Jurkat, Clone E6-1 (cell line): ENCODE data around the gene ATP8A2.
"Not testable (repeated sequence)": the region's sequence is repeated elsewhere in the genome, so short reads cannot be mapped to it uniquely, and the experiment has no call there.

Source experiments
- DNase-seq: peaks from one replicate; pipeline ENCODE4 v3.0.0-alpha.2; 2011; ENCODE audit warnings: low read depth, low spot score
- H3K4me3 ChIP-seq: 2 replicates; pipeline ENCODE4 v1.5.1; 2011; ENCODE audit warnings: mild to moderate bottlenecking, low read length, control low read depth, moderate library complexity

The ATP8A2 gene

GRCh38 chr13:25943081-25943480 lies 571.3 kb downstream of the ATP8A2 start:
- no peak overlapping the region for H3K4me3 ChIP-seq
- no peak for DNase-seq

GRCh38 chr13:25943658-25944057 lies 571.9 kb downstream of the ATP8A2 start:
- no peak for DNase-seq
- no peak overlapping the region for H3K4me3 ChIP-seq

DNA sequence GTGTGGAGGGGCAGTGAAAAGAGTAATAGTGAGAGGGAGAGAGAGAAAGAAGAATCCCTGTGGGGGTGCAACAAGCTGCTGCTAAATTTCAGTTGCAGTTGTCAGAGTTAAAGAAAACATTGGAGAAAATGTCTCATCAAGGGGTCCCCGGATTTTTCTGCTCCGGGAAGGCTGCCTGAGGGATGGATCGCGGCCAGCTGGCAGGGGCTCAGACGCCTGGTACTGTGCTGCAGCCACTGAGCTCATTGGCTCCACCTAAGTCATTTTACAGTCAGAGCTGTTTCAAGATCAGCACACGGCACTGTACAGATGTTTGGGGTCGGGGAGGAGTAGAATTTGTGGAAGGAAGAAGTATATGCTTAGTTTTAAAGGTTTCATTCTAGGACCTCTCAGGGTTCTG lies 573.8 kb downstream of the ATP8A2 start:
- no peak overlapping the region for H3K4me3 ChIP-seq
- DNase-seq: no peak

DNA sequence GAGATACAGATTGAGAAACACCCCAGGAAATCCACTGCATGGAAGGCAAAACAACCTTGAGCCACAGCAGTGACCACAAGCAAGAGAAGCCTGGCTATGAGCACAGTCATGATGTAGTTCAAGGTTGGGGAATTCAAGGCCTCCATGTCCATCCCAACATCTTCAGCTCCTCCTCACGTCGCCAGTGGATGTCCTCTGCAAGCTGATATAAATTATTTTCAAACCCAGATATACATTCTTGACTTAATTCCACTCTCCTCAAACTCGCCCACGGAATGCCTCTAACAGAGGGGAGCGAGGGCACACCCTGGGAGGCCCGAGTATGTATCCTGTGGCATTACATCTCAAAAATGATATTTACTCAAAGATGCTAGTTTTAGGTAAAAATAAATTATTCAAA lies 574.5 kb downstream of the ATP8A2 start:
- DNase-seq: no peak
- no peak overlapping the region for H3K4me3 ChIP-seq

- DNase-seq: no peak
- H3K4me3 ChIP-seq: no peak overlapping the region
Observed at GRCh38 chr13:25948910-25949309, 577.1 kb downstream of the ATP8A2 start.

DNA sequence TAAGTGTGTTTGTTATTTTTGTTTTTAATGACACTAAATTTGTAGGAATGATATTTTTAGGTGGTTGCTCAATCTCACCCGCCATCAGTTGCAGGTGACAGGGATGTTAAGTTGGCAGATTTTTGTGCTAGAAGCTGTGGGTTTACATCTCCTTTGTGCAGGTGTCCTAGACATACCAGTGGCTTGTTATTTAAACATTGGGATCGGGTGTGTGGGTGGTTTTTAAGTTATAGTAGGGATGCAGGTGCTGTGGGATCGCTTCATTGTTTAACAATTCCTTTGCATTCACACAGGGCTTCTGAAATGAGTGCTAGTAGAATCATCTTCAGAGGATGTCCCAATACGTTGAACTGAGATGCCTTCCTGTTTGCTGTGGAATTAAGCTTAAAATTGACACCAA lies 580.1 kb downstream of the ATP8A2 start:
- peak; percentile 76 for DNase-seq
- H3K4me3 ChIP-seq: no peak overlapping the region

- not testable (repeated sequence) for H3K4me3 ChIP-seq, DNase-seq
Observed at GRCh38 chr13:25954080-25954479, 582.3 kb downstream of the ATP8A2 start.

DNA sequence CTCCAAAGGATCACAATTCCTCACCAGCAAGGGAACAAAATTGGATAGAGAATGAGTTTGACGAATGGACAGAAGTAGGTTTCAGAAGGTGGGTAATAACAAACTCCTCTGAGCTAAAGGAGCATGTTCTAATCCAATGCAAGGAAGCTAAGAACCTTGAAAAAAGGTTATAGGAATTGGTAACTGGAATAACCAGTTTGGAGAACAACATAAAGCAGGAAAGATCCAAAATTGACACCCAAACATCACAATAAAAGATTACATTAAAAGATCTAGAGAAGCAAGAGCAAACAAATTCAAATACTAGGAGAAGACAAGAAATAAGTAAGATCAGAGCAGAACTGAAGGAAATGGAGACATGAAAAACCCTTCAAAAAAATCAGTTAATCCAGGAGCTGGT lies 583.2 kb downstream of the ATP8A2 start:
- H3K4me3 ChIP-seq, DNase-seq: not testable (repeated sequence)

DNA sequence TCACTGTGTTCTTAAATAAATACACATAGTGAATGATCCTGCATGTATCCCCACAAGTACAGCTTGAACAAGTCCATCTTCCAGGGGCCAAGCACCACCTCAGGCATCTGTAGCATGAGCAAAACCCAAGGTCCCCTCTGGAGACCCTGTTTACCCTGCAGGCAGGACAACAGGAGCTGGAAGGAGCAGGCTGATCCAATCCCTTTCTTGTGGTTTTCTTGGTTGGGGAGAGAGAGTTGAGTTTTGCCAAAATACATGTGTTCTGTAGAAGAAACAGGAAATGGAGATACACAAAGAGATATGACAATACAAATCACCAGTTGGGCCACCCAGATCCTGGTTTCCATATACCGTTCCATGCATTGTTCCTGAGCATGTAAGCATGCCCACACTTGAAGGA lies 587.2 kb downstream of the ATP8A2 start:
- peak; percentile 82 for DNase-seq
- no peak overlapping the region for H3K4me3 ChIP-seq

DNA sequence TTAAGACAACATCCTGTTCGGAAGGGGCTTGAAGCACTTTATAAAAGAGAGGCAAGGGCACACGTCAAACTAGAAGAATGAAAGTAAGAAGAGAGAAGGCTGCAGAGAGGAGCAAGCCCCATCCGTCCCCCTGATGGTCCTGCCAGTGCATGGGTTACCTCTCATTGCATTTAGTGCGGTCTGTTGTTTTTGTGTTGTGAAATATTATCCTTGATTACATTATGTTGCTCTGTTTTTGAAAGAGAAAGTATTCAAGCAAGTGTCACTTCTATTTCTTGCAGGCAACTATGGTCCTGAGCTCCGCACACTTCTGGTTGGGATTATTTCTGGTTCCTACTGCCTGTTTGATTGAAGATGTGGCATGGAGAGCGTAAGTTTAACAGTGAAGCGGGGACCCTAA lies 589.5 kb downstream of the ATP8A2 start:
- no peak overlapping the region for H3K4me3 ChIP-seq
- no peak for DNase-seq

- no peak overlapping the region for H3K4me3 ChIP-seq
- no peak for DNase-seq
Observed at GRCh38 chr13:25963674-25964073, 591.9 kb downstream of the ATP8A2 start.

DNA sequence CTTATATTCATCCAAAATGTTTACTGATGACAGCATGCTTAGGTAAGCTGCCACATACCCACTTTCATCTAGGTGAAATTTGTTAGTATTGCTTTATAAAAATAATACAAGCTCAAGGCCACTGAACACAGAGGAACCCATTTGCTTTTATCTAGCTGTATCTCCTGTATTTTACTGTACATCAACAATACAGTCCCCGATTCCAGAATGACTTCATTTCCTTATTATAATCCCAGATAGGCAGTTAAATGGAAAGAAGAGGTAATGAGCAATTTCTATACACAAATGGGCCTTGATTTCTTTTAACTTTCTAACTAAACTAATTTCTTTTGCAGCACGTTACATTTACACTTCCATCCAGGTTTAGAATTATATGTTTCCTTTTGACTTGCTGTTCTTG lies 593.8 kb downstream of the ATP8A2 start:
- H3K4me3 ChIP-seq: no peak overlapping the region
- DNase-seq: no peak

DNA sequence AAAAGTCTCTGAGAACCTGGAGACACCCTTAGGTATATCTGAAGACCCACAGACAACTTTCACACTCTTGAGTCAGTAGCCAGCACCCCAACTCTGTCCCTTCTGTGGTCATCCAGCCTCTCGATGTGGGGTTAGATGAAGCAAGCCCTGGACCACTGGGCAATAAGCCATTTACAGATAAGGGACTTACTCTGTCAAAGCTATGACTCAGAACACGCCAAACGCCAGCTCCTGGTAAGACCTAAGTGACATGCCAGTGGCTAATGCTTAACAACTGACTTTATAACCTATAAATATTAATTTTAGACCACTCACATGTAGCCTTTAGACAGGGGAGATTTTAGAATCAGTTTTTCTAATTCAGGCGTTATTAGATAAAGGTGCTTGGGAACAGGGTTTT lies 594.3 kb downstream of the ATP8A2 start:
- DNase-seq: no peak
- no peak overlapping the region for H3K4me3 ChIP-seq

DNA sequence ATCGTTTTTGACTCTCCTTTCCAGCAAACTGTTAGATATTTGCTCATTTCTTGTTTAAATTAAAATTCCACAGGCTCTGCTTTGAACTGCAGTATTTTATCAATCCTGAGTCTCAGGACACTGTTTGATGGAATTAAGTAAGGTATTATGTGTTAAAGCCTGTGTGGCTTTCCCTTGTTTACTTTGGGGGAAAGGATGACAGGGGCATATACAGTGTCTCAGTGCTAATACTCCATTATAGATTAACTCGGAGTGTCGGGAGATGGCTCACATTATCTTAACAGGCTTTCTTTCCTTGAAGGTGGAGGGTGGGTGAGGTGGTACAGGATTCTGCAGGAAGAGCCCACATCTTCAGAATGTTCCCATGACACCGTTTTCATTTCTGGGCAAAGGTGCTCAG lies 595.4 kb downstream of the ATP8A2 start:
- H3K4me3 ChIP-seq: no peak overlapping the region
- DNase-seq: no peak

DNA sequence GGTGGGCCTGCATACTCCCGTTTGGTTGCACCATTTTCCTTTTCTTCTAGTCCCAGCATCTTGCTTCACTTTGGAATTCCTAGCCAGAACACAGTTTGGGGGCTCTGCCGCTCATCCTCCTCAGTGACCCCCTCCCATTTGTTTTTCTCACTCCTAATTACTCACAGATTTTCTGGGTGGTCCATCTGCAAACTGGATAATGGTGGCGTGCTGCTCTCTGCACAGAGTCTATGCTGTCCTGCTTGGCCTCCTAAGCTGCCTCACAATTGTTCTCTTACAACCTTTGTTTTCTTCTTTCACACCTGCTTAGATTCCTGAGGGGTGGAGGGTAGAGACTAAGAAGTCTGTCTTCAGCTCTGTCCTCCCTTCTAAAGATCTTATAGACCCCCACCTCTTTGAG lies 599.3 kb downstream of the ATP8A2 start:
- no peak overlapping the region for H3K4me3 ChIP-seq
- no peak for DNase-seq

DNA sequence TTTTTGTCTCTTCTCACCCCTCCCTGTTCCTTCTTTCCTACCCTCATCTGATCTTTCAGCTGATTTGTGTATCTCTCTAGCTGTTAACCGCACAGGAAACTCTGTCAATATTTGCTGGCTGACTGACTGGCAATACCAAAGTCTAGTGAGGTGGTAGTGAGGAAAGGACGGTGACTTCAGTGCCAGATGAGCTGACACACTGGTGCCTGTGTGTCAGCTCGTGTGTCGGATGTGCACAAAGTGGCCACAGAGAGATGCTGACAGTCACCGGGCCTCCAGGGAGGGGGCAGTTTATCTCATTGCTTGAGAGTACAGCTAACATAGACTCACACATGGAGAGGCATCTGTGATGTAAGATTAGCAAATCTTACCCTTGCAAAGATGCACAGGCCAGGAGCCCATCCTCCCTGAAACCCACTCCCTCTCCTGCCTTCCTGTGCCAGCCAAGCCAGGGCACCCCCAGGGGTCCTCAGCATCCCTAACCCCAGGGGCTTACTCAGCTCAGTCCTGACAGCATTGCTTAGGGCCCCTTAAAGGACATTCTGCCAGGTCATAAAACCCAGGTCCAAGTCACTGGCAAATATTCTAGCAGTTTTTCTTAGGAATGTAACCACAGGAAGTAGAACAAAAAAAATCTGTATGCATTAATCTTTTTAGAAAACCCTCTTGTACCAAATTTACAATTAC lies 599.8 kb downstream of the ATP8A2 start:
- peak overlapping the region; percentile 2; the same call in 1 of the 2 replicates for H3K4me3 ChIP-seq
- peak; percentile 82 for DNase-seq

DNA sequence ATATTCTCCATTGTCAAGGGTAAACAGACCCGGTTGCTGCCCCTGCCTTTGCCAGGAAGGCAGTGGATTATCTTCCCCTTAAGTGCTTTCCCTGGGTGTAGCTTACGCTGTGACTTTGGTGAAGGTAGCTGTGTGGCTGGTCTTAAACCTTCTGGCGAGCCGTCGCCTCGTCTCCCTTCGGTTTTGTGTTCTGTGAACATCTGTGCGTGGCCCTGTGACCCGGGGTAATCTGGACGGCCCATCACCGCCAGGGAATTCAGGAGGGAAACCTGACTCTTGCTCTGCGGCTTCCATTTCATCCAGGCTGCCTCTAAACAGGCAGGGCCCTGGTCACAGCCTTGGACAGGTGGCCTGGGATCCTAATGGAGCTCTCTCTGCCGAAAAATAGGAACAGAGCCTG lies 601.3 kb downstream of the ATP8A2 start:
- no peak overlapping the region for H3K4me3 ChIP-seq
- no peak for DNase-seq

- peak; percentile 63 for DNase-seq
- no peak overlapping the region for H3K4me3 ChIP-seq
Observed at GRCh38 chr13:25973576-25973975, 601.8 kb downstream of the ATP8A2 start.

- DNase-seq: no peak
- no peak overlapping the region for H3K4me3 ChIP-seq
Observed at GRCh38 chr13:25977216-25977615, 605.4 kb downstream of the ATP8A2 start.

- no peak for DNase-seq
- H3K4me3 ChIP-seq: no peak overlapping the region
Observed at GRCh38 chr13:25977671-25978070, 605.9 kb downstream of the ATP8A2 start.

- no peak for DNase-seq
- H3K4me3 ChIP-seq: no peak overlapping the region
Observed at GRCh38 chr13:25978961-25979360, 607.2 kb downstream of the ATP8A2 start.

DNA sequence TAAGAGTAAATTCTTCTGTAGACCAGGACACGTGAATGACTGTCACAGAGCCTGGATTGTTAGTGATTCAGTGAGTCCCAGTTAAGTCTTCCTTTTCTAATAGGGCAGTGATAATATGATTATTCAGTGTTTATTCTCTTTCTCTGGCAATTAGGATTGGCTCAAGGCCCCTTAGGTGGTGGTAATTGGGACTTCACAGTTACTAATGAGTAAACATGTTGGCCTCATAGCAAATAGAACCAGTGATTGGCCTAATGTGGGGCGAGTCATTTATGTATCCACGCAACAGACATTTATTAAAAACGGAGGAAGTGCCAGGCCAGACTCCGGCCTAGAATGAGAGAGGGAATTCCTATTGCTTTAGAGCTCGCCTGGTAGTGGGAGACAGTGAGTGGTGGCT lies 607.6 kb downstream of the ATP8A2 start:
- no peak for DNase-seq
- H3K4me3 ChIP-seq: no peak overlapping the region
